Measurements from ENCODE around the gene TBX20.

DNA sequence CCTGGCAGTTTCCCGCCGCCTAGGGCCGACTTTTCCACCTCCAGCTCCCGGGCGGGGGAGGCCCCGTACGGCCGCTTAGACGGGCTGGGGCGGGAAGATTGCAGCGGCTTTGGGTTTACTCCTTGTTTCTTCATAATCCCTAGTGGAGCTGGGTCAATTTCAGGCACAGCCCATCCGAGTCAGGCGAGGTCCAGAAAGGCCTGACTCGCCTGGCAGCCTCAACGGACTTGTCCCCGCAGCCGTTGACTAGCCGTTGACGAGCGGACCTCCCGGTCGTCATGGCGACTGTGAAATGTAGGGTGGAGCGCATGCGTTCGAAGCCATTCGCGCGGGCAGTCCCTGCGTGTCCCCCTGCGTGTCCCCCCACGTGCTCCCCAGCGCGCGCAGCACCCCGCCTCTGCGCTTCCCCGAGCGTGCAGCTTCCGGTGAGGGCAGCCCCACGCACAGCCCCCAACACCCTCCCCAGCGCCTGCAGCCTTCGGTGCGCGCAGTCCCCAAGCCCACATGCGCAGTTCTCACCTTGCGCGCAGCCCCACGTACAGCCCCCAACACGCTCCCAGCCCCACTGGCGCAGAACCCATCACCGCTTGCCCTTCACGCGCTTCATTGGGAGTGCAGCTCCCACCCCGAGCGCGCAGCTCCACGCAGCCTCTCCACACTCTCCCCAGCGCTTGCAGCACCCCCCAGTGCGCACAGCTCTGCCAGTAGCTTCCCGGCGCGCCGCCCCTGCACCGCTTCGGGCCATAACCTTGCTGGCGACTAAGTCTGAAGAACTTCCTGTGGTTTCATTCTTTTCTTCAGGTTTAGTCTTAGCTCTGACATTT, 67.8 kb downstream of the TBX20 start:
- TF ChIP-seq, protein P1, sequence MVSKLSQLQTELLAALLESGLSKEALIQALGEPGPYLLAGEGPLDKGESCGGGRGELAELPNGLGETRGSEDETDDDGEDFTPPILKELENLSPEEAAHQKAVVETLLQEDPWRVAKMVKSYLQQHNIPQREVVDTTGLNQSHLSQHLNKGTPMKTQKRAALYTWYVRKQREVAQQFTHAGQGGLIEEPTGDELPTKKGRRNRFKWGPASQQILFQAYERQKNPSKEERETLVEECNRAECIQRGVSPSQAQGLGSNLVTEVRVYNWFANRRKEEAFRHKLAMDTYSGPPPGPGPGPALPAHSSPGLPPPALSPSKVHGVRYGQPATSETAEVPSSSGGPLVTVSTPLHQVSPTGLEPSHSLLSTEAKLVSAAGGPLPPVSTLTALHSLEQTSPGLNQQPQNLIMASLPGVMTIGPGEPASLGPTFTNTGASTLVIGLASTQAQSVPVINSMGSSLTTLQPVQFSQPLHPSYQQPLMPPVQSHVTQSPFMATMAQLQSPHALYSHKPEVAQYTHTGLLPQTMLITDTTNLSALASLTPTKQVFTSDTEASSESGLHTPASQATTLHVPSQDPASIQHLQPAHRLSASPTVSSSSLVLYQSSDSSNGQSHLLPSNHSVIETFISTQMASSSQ (IDR thresholded peaks at IDR 0.05; ENCODE audit: low read depth): no peak
- TF ChIP-seq, protein P1 (CRISPR knock-in tag; IDR thresholded peaks at IDR 0.05; ENCODE audit: borderline replicate concordance): no peak
- TF ChIP-seq, protein P2, sequence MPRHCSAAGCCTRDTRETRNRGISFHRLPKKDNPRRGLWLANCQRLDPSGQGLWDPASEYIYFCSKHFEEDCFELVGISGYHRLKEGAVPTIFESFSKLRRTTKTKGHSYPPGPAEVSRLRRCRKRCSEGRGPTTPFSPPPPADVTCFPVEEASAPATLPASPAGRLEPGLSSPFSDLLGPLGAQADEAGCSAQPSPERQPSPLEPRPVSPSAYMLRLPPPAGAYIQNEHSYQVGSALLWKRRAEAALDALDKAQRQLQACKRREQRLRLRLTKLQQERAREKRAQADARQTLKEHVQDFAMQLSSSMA (CRISPR knock-in tag; IDR thresholded peaks at IDR 0.05): no peak
- TF ChIP-seq TP53 (CRISPR knock-in tag; conservative IDR thresholded peaks at IDR 0.05): no peak
- no peak for TF ChIP-seq ZNF724P (CRISPR knock-in tag; IDR thresholded peaks at IDR 0.05; ENCODE audit: borderline replicate concordance)
- TF ChIP-seq, protein P3, sequence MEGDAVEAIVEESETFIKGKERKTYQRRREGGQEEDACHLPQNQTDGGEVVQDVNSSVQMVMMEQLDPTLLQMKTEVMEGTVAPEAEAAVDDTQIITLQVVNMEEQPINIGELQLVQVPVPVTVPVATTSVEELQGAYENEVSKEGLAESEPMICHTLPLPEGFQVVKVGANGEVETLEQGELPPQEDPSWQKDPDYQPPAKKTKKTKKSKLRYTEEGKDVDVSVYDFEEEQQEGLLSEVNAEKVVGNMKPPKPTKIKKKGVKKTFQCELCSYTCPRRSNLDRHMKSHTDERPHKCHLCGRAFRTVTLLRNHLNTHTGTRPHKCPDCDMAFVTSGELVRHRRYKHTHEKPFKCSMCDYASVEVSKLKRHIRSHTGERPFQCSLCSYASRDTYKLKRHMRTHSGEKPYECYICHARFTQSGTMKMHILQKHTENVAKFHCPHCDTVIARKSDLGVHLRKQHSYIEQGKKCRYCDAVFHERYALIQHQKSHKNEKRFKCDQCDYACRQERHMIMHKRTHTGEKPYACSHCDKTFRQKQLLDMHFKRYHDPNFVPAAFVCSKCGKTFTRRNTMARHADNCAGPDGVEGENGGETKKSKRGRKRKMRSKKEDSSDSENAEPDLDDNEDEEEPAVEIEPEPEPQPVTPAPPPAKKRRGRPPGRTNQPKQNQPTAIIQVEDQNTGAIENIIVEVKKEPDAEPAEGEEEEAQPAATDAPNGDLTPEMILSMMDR (CRISPR knock-in tag; IDR thresholded peaks at IDR 0.05): no peak
- no peak for TF ChIP-seq TARDBP (CRISPR knock-in tag; IDR thresholded peaks at IDR 0.05)
- no peak for TF ChIP-seq FOSL2 (CRISPR knock-in tag; IDR thresholded peaks at IDR 0.05)
- TF ChIP-seq, protein P4, sequence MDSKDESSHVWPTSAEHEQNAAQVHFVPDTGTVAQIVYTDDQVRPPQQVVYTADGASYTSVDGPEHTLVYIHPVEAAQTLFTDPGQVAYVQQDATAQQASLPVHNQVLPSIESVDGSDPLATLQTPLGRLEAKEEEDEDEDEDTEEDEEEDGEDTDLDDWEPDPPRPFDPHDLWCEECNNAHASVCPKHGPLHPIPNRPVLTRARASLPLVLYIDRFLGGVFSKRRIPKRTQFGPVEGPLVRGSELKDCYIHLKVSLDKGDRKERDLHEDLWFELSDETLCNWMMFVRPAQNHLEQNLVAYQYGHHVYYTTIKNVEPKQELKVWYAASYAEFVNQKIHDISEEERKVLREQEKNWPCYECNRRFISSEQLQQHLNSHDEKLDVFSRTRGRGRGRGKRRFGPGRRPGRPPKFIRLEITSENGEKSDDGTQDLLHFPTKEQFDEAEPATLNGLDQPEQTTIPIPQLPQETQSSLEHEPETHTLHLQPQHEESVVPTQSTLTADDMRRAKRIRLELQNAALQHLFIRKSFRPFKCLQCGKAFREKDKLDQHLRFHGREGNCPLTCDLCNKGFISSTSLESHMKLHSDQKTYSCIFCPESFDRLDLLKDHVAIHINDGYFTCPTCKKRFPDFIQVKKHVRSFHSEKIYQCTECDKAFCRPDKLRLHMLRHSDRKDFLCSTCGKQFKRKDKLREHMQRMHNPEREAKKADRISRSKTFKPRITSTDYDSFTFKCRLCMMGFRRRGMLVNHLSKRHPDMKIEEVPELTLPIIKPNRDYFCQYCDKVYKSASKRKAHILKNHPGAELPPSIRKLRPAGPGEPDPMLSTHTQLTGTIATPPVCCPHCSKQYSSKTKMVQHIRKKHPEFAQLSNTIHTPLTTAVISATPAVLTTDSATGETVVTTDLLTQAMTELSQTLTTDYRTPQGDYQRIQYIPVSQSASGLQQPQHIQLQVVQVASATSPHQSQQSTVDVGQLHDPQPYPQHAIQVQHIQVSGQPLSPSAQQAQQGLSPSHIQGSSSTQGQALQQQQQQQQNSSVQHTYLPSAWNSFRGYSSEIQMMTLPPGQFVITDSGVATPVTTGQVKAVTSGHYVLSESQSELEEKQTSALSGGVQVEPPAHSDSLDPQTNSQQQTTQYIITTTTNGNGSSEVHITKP (CRISPR knock-in tag; IDR thresholded peaks at IDR 0.05; ENCODE audit: low read depth): no peak
- no peak for TF ChIP-seq ZNF776 (CRISPR knock-in tag; IDR thresholded peaks at IDR 0.05)
- no peak for TF ChIP-seq MYC (CRISPR knock-in tag; IDR thresholded peaks at IDR 0.05; ENCODE audit: borderline replicate concordance)
- TF ChIP-seq ZNF773 (CRISPR knock-in tag; IDR thresholded peaks at IDR 0.05; ENCODE audit: borderline replicate concordance): no peak
- no peak for TF ChIP-seq SMARCC2 (IDR thresholded peaks at IDR 0.05)
- TF ChIP-seq, protein P5, sequence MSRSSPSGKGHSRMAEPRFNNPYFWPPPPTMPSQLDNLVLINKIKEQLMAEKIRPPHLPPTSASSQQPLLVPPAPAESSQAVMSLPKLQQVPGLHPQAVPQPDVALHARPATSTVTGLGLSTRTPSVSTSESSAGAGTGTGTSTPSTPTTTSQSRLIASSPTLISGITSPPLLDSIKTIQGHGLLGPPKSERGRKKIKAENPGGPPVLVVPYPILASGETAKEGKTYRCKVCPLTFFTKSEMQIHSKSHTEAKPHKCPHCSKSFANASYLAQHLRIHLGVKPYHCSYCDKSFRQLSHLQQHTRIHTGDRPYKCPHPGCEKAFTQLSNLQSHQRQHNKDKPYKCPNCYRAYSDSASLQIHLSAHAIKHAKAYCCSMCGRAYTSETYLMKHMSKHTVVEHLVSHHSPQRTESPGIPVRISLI (CRISPR knock-in tag; IDR thresholded peaks at IDR 0.05; ENCODE audit: borderline replicate concordance): no peak
- no peak for TF ChIP-seq RAD51 (IDR thresholded peaks at IDR 0.05; ENCODE audit: borderline replicate concordance)
